Liver (tissue), 3 donors: Measurements from ENCODE around the gene RBM39.

ENCODE experiments used
- EGR1 ChIP-seq, 2 donors: IDR thresholded peaks; 2 replicates each; pipeline ENCODE4 v1.6.1; 2016 to 2018; ENCODE audit warnings: antibody characterized with exemption in 2 of 2, low read depth in 2 of 2
- GABPA ChIP-seq, 2 donors: IDR thresholded peaks in 1 of 2; conservative IDR thresholded peaks in 1 of 2; 2 replicates each; pipeline ENCODE4 v1.6.1; 2016; ENCODE audit warnings: antibody characterized with exemption in 2 of 2, mild to moderate bottlenecking in 1 of 2, moderate library complexity in 1 of 2
- JUND ChIP-seq, 2 donors: IDR thresholded peaks; 2 replicates each; pipeline ENCODE4 v1.6.1; 2016; ENCODE audit warnings: antibody characterized with exemption in 2 of 2
- YY1 ChIP-seq: IDR thresholded peaks from 2 replicates; pipeline ENCODE4 v1.6.1; 2016; ENCODE audit warnings: antibody characterized with exemption, mild to moderate bottlenecking
- TF ChIP-seq, protein P1 (sequence below): fragments of 150-350 bp; IDR thresholded peaks from 2 replicates; pipeline ENCODE4 v1.5.1; 2017; ENCODE audit warnings: improper control_type of control experiment, low read depth, low read length; ENCODE audit not compliant: missing input control
- donor health status: healthy.
- donor health status: healthy.

DNA sequence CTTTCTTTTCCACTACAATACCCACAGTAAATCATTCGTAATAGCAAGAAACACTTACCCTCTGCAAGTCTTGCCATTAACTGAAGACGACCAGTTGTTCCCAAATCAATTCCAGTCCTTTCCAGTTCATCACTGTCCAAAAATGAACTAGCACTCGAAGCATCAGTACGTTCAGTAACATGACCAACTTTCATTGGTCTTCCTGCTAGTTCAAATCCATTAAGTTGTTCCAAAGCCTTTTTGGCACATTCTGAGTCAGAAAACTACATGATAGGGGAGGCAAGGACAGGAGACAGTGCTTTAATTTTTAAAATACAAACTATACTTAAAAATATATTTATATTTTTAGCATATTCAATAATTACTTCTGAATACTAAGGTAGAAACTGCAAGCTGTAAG lies 27.9 kb downstream of the RBM39 start:
- TF ChIP-seq YY1 (no peak), JUND (IDR thresholded peaks at IDR 0.05) (no peak), GABPA (IDR thresholded peaks at IDR 0.05 in 1 of 2, conservative IDR thresholded peaks at IDR 0.05 in 1 of 2) (no peak), EGR1 (IDR thresholded peaks at IDR 0.05; ENCODE audit: low read depth in 2 of 2) (no peak)
- TF ChIP-seq, protein P1, sequence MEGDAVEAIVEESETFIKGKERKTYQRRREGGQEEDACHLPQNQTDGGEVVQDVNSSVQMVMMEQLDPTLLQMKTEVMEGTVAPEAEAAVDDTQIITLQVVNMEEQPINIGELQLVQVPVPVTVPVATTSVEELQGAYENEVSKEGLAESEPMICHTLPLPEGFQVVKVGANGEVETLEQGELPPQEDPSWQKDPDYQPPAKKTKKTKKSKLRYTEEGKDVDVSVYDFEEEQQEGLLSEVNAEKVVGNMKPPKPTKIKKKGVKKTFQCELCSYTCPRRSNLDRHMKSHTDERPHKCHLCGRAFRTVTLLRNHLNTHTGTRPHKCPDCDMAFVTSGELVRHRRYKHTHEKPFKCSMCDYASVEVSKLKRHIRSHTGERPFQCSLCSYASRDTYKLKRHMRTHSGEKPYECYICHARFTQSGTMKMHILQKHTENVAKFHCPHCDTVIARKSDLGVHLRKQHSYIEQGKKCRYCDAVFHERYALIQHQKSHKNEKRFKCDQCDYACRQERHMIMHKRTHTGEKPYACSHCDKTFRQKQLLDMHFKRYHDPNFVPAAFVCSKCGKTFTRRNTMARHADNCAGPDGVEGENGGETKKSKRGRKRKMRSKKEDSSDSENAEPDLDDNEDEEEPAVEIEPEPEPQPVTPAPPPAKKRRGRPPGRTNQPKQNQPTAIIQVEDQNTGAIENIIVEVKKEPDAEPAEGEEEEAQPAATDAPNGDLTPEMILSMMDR = no peak
